Measurements from ENCODE around the gene CNIH1.

Gene CNIH1

DNA sequence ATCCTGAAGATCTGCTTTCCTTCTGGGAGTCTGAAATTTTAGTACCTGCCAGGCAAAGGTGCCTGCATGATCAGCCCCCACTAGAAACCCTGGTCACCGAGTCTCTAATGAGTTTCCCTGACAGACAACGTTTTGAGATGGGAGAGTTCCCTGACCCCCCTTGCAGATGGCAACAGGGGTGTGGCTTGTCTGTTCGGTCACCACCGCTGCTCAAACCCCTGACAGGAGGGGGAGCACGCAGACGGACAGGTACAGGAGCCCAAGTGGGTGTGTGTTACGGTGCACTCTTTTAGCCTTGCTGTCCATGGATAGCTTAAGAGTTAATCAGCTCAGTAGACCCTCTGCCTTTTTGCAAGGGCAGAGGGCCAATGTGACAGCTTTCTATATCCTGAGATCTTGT is 63.7 kb downstream of the CNIH1 start:
- DNase-seq = no peak

GRCh38 chr14:54374117-54374884 is 66.9 kb downstream of the CNIH1 start:
- DNase-seq = no peak

All from fibroblast of skin of right quadriceps (primary cell).